Small intestine (tissue), 7 donors: Measurements from ENCODE around the gene PLCB2. TPM values are rescaled to one million over a fixed set of nuclear protein-coding genes. Genes with fewer than 3 reads are reported as not detected.
A peak's percentile ranks its signal among the peaks of the same experiment; 100 is the strongest.

Experiments
- DNase-seq, 2 donors: peaks; one replicate each; pipeline versions ENCODE4 v3.0.0 to v3.0.0-alpha.2; 2013
- FAIRE-seq: peaks from 2 replicates; lab custom pipeline; 2012; peaks lifted over from hg19 to GRCh38; lab: Jason Lieb, UNC
- H3K27ac ChIP-seq, 3 donors: one replicate each; pipeline ENCODE4 v1.5.1; 2013; ENCODE audit warnings: low read length in 2 of 3, mild to moderate bottlenecking in 2 of 3, control low read depth in 1 of 3, inconsistent platforms in 1 of 3, low read depth in 1 of 3, moderate library complexity in 1 of 3
- H3K27me3 ChIP-seq, 3 donors: one replicate each; pipeline ENCODE4 v1.6.1; 2013; ENCODE audit warnings: low read length in 3 of 3, inconsistent platforms in 1 of 3; ENCODE audit not compliant: control insufficient read depth in 3 of 3, insufficient read depth in 3 of 3
- H3K36me3 ChIP-seq, 3 donors: one replicate each; pipeline ENCODE4 v1.6.1; 2013; ENCODE audit warnings: low read length in 3 of 3, inconsistent platforms in 1 of 3, low read depth in 1 of 3, mild to moderate bottlenecking in 1 of 3, moderate library complexity in 1 of 3; ENCODE audit not compliant: control insufficient read depth in 3 of 3, insufficient read depth in 2 of 3
- H3K4me1 ChIP-seq, 3 donors: one replicate each; pipeline ENCODE4 v1.6.1; 2013; ENCODE audit warnings: low read length in 2 of 3, inconsistent platforms in 1 of 3, low read depth in 1 of 3, mild to moderate bottlenecking in 1 of 3, moderate library complexity in 1 of 3; ENCODE audit not compliant: control insufficient read depth in 3 of 3, insufficient read depth in 2 of 3
- H3K4me3 ChIP-seq, 3 donors: one replicate each; pipeline ENCODE4 v1.5.1; 2013; ENCODE audit warnings: low read length in 3 of 3, control low read depth in 1 of 3, inconsistent platforms in 1 of 3, low read depth in 1 of 3, mild to moderate bottlenecking in 1 of 3, moderate library complexity in 1 of 3
- H3K9me3 ChIP-seq, 2 donors: one replicate each; pipeline ENCODE4 v1.6.1; 2013; ENCODE audit warnings: low read depth in 1 of 2, low read length in 1 of 2; ENCODE audit not compliant: control insufficient read depth in 2 of 2, insufficient read depth in 1 of 2
- WGBS, 3 donors: extraction: QIAGEN DNeasy Blood & Tissue Kit; methylation state at CpG; one replicate each; pipeline ENCODE4 v1.1.7; 2013; 5-methylcytosine and 5-hydroxymethylcytosine counted together
- polyA plus RNA-seq, 4 donors: library from polyadenylated mRNA; stranded (reverse) in 3 of 4; unstranded in 1 of 4; fragments of 200-250 nt in 3 of 4; fragments of 120-200 nt in 1 of 4; gene quantifications; one replicate each; pipeline versions ENCODE4 v1.2.1 to v1.2.3, GENCODE V29; 2013
- donor health status: healthy with polysubstance abuse.
- donor health status: control.
- donor health status: control.
- donor health status: Bipolar disorder and iron deficiency.
- donor health status: healthy.

PLCB2 gene
- polyA plus RNA-seq, 4 donors: 5.6 to 11.4 (median 7.8) TPM

DNA sequence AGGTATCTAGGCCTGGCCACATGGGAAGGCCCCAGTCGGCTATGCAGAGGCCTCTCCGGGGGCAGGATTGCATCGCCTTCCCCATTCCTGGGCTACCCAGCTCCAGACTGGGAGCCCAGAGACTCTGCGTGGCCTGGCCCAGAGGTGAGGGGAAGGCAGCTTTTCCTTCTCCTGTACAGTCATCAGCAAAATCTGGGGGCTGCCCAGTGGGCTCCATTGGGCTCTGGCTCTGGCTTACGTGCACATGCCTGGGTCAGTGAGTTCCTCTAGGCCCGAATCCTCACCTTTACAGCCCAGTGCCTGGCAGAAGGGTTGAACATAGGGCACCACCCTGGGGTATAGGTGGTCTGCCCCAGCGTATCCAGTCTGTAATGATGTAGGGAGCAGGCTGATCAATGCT is 20.9 kb downstream of the PLCB2 start:
- H3K36me3 ChIP-seq: peaks cover 0 to 6% (median 3%) of the 10 kb centered on the region in 3 donors
- peaks cover 8 to 66% (median 8%) of the 10 kb centered on the region in 3 donors for H3K27me3 ChIP-seq
- H3K9me3 ChIP-seq: no peaks in the 10 kb centered on the region
- DNase-seq (no peak), FAIRE-seq (no peak)
- H3K4me1 ChIP-seq: peaks cover 0 to 18% (median 0%) of the 10 kb centered on the region in 3 donors
- H3K27ac ChIP-seq: no peak overlapping the region
- H3K4me3 ChIP-seq: no peak overlapping the region
- WGBS, 3 donors: 80 to 84% (median 83%) methylated on average over 7 of the region's 7 CpGs

DNA sequence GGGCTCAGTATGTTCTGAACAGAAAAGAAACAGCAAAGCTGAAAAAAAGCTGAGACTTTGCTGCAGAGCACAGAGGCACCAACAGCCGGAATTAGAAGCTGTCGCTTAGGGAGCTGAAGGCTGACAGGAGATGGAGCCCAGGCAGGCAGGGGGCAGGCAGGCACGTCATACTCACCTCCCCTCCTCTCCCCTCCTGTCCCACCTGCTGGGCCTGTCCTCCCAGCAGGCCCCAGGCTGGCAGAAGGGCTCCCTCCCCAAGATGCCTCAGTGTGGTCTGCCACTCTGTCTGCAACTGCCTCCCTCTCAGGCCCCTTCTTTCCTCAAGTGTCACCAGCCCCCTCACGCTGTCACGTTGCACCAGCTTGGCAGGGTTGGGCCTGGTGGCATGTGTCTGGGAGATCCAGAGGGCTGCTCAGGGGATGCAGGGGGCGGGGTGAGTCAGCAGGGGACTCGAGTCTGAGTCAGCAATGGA is 21.6 kb downstream of the PLCB2 start:
- 87 to 91% (median 88%) methylated on average over 6 to 7 of the region's 7 CpGs for WGBS, 3 donors
- DNase-seq (no peak), FAIRE-seq (no peak)
- peaks cover 9 to 69% (median 14%) of the 10 kb centered on the region in 3 donors for H3K27me3 ChIP-seq
- no peak overlapping the region for H3K4me3 ChIP-seq
- peaks cover 0 to 6% (median 3%) of the 10 kb centered on the region in 3 donors for H3K36me3 ChIP-seq
- H3K9me3 ChIP-seq: peaks cover 0 to 2% of the 10 kb centered on the region in 2 donors
- H3K4me1 ChIP-seq: peaks cover 0 to 18% (median 0%) of the 10 kb centered on the region in 3 donors
- H3K27ac ChIP-seq: no peak overlapping the region

DNA sequence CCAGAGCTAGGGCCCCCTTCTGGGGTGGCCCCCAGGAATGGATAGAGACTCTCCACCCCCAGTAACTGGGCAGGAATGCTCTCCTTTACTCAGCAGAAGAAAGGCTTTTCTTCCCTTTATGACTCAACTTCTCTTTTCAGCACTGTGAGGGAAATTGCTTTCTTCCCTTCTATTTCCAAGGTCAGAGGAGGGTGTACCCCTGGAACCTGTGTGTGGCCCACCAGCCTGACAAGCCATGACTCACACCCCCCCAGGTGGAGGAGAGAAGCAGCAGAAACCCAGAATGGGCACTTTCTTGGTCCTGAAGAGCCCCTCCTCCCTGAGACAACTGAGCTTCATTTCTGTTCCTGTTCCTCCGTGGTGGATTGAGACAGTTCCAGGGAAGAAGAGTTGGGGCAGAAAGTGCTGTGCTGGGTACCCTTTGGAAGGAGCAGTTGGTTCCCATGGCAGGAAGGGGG is 22.2 kb downstream of the PLCB2 start:
- Histone ChIP-seq H3K9me3 (peaks cover 0 to 2% of the 10 kb centered on the region in 2 donors), H3K36me3 (peaks cover 0 to 6% (median 3%) of the 10 kb centered on the region in 3 donors), H3K27me3 (peaks cover 9 to 72% (median 19%) of the 10 kb centered on the region in 3 donors), H3K4me1 (peaks cover 0 to 17% (median 0%) of the 10 kb centered on the region in 3 donors), H3K27ac (no peak overlapping the region), H3K4me3 (no peak overlapping the region)
- 37 to 70% (median 47%) methylated on average over 1 of the region's 1 CpG for WGBS, 3 donors
- FAIRE-seq (no peak), DNase-seq (no peak)

DNA sequence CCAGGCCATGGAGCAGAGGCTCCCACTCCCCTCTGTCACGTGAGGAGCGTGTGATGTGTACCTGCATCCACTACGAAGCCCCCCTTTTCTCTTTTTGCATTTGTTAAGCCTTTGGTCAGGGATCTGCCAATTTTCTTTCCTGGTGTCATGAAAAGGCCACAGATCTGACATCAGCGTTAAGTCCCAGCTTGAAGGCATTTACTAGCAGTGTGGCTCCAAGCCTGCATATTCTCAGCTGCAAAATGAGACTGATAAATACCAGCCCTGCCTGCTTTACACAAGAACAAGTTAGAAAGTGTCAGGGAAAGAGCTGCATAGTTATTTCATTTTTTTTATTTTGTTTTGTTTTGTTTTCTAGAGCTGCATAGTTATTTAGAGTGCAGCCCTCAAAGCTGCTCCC is 22.6 kb downstream of the PLCB2 start:
- Histone ChIP-seq H3K9me3 (peaks cover 0 to 2% of the 10 kb centered on the region in 2 donors), H3K4me1 (peaks cover 0 to 15% (median 0%) of the 10 kb centered on the region in 3 donors), H3K27ac (no peak overlapping the region), H3K36me3 (peaks cover 0 to 6% (median 3%) of the 10 kb centered on the region in 3 donors), H3K27me3 (peaks cover 9 to 72% (median 23%) of the 10 kb centered on the region in 3 donors), H3K4me3 (no peak overlapping the region)
- WGBS, 3 donors: 82 to 93% (median 85%) methylated on average over 4 of the region's 4 CpGs
- FAIRE-seq (no peak), DNase-seq (no peak)

DNA sequence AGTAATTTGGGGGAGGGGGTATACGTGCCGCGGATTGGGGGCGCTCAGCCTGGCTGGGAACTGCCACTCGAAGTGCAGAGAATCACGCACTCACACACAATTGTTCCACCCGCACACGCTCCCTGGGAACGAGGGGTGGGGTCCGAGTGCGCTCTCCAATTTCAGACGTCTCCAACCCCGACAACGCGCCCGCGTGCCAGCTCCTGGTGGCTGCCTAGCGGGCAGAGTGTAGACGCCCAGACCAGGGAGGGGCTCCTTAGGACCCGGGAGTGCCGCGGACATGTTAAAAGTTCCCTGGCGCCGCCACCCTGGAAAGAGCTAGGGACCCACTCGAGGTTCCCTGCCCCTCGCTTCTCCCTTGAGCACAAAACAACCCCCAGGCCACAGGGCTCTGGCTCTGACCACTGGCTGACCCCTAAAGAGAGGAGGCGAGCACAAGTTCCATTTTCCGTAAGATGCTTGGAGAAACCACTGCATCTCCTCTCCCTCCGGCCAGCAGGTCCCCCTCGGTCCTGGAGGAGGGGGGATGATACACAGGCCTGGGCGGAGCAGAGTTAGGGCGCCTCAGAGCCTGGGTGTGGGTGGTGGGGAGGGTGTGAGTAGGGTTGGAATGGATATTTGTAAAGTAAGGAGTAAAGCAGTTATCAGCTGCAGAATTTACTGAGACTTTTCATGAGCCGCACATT is 24.0 kb downstream of the PLCB2 start:
- peaks cover 0 to 4% (median 0%) of the 10 kb centered on the region in 3 donors for H3K36me3 ChIP-seq
- 22 to 29% (median 27%) methylated on average over 33 of the region's 33 CpGs for WGBS, 3 donors
- H3K9me3 ChIP-seq: peaks cover 0 to 2% of the 10 kb centered on the region in 2 donors
- H3K4me3 ChIP-seq: no peak overlapping the region
- peaks cover 0 to 28% (median 0%) of the 10 kb centered on the region in 3 donors for H3K4me1 ChIP-seq
- H3K27ac ChIP-seq: no peak overlapping the region
- peaks cover 9 to 79% (median 26%) of the 10 kb centered on the region in 3 donors for H3K27me3 ChIP-seq
- DNase-seq (no peak), FAIRE-seq (no peak)

DNA sequence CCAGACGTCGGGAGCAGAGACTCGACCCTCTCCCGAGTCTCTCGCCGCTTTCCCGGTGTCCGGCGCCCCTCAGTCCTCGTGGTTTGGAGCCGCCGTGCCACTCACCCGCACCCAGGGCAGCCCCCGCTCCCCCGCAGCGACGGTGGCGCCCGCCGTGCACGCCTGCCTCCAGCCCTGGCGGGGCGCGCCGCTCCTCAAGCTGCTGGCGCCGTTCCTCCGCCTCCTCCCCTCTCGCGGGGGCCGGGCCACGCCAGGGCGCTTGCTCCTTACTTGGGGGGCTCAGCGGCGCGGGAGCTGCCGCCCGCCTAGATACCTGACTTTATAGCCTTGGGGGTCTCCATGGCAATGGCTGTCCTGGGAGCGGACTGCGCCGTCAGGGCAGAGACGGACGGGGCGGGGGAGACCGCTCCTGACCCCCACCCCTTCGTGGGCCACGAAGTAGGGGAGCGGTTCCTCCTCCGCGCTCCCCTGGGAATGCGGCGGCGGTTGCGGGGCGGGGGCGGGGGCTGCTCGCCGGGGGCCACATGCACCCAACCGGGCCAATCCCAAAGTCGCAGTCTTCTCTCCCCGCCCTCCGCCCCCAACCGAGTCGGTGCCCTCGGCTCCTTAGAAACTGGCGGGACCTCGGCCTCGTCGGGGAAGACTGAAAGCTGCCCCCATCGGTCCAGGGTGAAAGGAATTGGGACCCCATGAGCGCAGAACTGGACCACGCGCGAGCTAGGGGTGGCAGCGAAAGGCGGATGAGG is 24.7 kb downstream of the PLCB2 start, which contains the start of gene ANKRD63:
Gene ANKRD63, minus strand, starts transcription at position 196 of the 746 bp plus-strand sequence. CDS start 478 bp downstream, outside the sequence.
- WGBS, 3 donors: 2 to 4% (median 3%) methylated on average over 63 to 76 of the region's 76 CpGs
- peak within 1 kb of the TSS in 2 of 3 donors; percentile 18 to 48 for H3K4me3 ChIP-seq
- no peak within 1 kb of the TSS for H3K27ac ChIP-seq
- H3K4me1 ChIP-seq: peaks cover 0 to 28% (median 0%) of the 10 kb centered on the region in 3 donors
- H3K27me3 ChIP-seq: peaks cover 9 to 81% (median 28%) of the 10 kb centered on the region in 3 donors
- DNase-seq (no peak), FAIRE-seq (no peak)
- H3K9me3 ChIP-seq: peaks cover 0 to 2% of the 10 kb centered on the region in 2 donors
- peaks cover 0 to 4% (median 0%) of the 10 kb centered on the region in 3 donors for H3K36me3 ChIP-seq

DNA sequence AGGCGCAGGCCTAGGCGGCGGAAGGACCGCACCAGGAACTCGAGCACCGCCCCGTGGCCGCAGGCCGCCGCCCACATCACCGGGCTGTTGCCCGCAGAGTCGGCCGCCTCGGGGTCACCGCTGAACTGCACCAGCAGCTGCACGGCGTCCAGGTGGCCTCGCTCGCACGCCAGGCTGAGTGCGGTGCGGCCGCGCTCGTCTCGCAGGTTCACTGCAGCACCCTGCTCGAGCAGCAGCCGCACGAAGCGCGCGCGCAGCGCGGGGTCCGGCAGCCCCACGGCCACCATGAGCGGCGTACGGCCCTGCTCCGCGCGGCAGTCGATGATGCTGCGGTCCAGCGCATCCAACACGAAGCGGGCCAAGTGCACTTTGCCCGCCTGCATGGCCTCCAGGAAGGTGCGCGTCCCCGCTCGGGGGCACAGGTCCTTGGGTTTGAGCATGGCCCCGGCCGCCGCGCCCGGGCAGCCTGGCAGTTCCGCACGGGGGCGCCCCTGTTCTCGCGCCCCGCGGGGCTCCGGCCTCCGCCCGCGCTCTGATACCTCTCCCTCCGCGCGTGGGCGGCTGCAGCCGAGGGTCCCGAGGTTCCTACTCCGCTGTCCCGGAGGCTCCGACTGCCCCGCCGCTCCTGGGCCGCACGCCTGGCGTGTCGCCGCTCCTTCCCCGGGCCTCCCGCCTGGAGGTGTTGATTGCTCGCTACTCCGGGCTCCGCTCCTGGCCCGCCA is 25.4 kb downstream of the PLCB2 start:
- Histone ChIP-seq H3K27me3 (peaks cover 9 to 81% (median 32%) of the 10 kb centered on the region in 3 donors), H3K27ac (no peak overlapping the region), H3K9me3 (peaks cover 0 to 2% of the 10 kb centered on the region in 2 donors), H3K4me3 (peak overlapping the region in 2 of 3 donors; percentile 18 to 48), H3K36me3 (peaks cover 0 to 7% (median 0%) of the 10 kb centered on the region in 3 donors), H3K4me1 (peaks cover 0 to 28% (median 0%) of the 10 kb centered on the region in 3 donors)
- FAIRE-seq: no peak
- WGBS, 3 donors: 0 to 1% (median 1%) methylated on average over 61 to 92 of the region's 92 CpGs
- peak; percentile 69 to 76 for DNase-seq
